NCI-H524 treated with DMSO at 0.1 percent for 48 hours (cell line): ENCODE measurements around the gene PHF19.

Source experiments
- DNase-seq: peaks from one replicate; lab custom pipeline; 2025; lab: John Stamatoyannopoulos, UW

PHF19 gene

GRCh38 chr9:120876842-120877240, at the start of gene PHF19:
Gene PHF19, minus strand, starts transcription at chr9:120877188. Its CDS starts 2,447 bp downstream, at chr9:120874741.
- no peak for DNase-seq

GRCh38 chr9:120926397-120926928, 49.5 kb upstream of the PHF19 start, which contains the start of gene TRAF1:
Gene TRAF1, minus strand, starts transcription at chr9:120926796. Its CDS starts 721 bp downstream, at chr9:120926075.
- no peak for DNase-seq

- DNase-seq, result no peak
These were observed 48.8 kb upstream of the PHF19 start for GRCh38 chr9:120925535-120926396.

- DNase-seq, result no peak
These were observed 47.9 kb upstream of the PHF19 start for GRCh38 chr9:120924698-120925534.

DNA sequence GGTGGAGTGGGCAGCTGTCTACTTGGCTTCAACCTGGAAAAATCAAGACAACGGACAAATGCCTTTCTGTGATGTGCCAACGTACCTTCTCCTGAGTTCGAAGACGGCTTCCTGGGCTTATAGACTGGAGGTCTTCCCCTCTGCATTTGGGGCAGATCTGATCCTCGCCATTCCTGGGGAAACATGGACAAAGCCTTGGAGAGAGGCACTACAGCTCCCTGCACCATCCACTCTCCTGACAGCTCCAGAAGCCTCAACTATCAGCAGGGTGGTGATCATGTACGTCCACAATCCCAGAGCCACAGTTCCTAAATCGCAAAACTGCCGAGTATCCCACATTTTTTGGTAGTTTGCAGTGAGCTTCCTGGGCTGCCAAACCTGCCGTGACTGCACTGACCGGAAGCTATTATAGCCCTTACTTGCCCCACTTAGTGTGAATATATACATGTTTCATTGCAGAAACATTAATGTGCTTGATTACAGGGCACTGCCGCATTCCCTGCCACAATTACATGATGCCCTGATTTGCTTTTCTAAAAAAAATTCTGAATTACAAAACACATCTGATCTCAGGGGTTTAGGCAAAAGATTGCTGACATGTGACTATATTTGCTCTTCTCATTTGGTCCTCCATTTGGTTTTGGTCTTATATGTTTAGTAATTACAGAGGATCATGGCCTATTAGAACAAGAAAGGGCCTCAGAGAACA, 46.8 kb upstream of the PHF19 start:
- no peak for DNase-seq

DNA sequence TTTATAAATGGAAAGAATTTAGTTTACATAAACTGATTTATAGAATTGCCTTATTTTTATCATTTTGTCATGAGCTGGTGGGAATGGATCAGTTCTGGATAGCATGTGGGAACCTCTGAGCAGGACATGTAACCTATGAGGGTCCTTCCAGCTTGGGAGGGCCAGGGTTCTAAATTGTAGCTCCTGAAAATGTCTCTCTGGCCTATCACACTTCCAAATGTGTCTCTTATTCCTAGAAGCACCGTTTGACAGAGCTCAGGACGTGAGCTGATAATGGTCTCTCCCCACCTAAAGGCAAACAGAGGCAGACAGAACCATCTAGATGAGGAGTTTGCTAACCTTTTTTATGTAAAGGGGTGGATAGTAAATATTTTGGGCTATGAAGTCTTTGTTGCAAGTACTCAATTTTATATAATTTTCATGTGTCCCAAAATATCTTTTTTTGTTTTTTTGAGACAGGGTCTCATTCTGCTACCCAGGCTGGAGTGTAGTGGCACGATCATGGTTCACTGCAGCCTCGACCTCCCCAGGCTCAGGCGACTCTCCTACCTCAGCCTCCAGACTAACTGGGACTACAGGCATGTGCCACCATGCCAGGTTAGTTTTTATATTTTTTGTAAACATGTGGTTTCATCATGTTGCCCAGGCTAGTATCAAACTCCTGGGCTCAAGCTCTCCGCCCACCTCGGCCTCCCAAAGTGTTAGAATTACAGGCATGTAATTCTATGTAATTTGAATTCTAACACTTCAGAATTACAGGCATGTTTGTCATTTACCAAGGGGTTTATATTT, 45.6 kb upstream of the PHF19 start:
- no peak for DNase-seq

DNA sequence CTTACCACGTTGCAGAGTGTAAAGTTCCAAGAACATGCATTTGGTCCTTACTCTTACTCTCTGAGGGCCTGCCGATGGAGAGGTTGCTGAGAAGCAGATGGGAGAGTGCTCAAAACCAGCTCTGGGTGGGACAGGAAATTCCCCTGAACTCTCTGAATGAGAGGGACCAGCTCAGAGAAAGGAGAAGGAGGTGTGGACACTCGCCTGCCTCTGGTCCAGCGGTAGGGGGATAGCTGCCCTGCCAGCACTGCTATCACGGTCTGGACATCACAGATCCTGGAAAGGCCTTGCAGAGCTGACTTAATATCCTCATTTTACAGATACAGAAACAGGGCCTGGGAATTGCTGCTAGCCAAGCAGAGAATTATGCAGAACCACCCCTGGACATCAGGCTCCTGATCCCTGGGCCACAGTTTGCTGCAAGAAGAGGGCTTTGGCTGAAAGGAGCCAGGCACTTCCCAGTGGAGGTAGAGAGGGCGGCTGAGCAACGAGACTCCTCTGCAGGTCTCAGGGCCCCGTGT, 44.7 kb upstream of the PHF19 start:
- no peak for DNase-seq

DNA sequence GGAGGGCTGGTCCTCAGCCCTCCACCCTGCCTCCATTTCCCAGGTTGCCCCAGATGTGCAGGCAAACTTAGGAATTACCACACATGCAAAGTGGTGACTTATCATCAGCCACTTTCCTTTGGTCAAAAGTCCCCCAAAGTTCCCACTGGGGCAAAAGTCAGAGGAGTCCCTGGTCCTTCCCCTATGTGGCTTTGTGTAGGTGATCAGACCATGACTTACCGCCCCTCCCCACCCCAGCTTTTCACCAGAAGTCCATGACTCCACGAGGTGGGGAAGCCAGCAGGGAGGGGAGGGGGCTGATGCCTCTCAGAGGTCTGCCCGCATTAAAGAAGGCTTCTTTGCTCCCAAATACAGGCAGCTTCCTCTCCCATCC, 43.8 kb upstream of the PHF19 start:
- DNase-seq, result no peak

DNA sequence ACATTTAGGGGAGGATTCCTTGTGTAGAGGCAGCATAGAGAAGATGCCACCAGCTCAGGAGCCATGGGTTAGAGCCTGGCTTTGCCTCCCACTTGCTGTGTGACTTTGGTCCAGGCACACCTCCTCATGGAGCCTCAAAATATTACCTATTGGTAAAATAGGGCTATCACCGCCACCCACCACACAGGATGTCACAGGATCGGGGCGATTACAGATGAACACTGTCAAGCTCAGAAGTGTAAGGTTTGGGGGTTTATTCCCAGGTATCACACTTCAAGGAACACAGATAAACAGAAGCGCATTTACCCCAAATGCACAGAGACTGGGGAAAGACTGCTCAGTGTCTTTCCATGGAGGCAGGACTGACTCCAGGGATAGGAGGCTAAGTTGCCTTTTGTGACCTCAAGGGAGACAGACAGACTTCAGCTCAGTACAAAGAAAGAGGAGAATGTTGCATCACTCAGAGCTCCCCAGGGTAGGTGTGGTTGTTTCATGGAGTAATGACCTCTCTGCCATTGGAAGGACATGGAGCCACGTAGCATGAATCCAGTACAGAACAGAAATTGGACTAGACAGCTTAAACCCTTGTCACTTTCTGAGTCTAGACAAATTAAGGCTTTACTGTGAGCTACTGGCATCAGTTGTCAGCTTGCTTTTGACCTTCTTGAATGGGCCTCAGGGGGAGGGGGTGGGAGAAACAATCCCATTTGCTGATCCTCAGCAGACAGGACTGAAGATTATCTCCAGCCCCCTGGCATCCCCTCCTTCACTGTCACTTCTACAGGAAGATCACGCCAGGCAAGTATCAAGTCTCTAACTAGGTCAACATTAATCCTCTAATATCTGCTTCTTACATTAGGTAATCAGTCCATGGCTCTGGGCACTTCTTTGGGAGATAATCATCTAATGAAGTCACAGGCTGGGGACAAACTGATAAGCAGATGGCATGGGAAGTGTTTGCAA, 43.1 kb upstream of the PHF19 start:
- peak; percentile 91 for DNase-seq

DNA sequence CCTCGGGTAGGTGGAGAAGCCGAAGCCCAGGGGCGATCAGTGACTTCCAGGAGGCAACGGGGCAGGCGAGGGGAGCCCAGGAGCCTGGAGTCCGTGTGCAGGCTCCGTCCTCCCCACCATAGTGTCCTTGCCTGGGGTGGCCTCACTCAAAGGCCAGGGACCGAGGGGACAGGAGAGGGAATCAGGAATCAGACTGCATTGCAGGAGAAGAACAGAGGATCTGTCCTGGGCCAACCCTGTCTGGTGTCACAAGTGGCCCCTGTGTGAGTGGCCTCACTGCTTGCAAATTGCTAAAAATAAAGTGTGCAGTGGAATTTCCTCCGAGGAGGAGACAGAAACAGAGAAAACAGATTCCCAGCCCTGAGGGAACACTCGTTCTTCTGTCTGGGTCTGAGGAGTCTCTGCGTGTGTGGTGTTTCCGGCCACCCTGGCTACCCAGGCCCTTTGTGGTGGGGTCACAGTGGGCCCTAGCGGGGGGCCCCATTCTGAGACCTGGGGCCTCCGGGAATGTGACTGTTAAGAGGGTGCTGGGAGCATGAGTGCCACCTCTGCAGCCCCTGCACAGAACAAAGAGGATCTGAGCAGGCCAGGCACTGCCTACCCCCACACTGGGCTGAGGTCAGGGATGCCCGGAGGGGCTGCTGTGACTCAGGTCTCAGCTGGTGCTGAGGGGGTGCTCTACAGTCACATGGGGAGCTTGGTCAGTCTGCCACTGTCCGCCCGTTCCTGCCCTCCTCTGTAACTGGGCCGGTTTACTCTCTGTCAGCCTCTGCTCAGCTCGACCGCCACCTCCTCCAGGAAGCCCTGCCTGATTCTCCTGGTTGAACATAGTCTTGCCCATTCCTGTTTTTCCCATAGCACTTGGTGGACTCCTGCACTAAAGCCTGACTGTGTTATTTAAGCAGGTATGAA, 42.2 kb upstream of the PHF19 start:
- no peak for DNase-seq

GRCh38 chr9:120917929-120918762, 41.2 kb upstream of the PHF19 start:
- no peak for DNase-seq

DNA sequence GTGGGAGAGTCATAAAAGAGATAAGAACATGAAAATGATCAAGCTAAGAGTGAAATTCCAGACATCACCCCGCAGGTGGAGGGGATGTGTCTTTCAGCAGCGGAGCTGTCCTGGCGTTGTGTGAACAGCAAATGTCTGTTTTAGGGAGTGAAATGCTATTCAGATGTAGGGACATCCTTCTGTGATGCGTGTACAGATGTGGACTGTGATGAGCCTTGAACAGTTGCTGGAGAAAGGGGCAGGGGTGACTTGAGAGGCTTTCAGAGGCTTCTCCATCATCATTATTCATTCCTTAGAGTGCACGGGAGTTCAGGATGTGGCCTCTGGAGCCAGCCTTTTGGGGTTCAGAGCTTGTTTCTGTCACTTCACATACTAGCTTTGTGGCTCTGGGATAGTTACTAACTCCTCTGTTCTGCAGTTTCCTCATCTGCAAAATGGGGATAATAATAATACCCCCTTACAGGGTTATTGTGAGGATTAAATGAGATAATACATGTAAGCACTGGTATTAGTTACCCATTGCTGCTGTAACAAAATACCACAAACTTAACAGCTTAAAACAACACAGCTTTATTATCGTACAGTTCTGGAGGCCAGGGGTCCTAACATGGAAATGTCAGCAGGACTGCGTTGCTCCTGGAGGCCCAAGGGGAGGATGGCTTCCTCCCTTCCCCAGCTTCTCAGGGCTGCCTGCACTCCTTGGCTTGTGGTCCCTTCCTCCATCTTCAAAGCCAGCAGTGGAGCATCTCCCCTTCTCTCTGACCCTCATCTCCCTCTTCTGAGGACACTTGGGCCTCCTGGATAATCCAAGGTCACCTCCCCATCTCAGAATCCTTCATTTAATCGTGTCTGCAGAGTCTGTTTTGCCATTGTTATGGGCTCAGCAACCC, 40.2 kb upstream of the PHF19 start:
- no peak for DNase-seq

- DNase-seq, result peak; percentile 26
These were observed 39.6 kb upstream of the PHF19 start for GRCh38 chr9:120916588-120916987.

GRCh38 chr9:120915854-120916470, 39.0 kb upstream of the PHF19 start:
- no peak for DNase-seq

DNA sequence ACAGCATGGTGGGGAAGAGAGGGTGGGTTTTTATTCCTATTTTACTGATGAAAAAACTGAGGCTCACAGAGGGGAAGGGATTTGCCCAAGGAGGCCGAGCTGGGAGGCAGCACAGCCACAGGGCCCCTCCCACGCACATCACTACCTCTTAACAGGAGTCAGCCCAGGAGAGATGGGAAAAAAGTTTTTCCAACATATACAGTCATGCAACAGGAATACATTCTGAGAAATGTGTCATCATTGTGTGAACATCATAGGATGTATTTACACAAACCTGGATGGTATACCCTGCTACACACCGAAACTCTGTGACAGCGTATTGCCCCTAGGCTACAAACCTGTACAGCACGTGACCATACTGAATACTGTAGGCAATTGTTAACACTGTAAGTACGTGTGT, 38.0 kb upstream of the PHF19 start:
- no peak for DNase-seq

DNA sequence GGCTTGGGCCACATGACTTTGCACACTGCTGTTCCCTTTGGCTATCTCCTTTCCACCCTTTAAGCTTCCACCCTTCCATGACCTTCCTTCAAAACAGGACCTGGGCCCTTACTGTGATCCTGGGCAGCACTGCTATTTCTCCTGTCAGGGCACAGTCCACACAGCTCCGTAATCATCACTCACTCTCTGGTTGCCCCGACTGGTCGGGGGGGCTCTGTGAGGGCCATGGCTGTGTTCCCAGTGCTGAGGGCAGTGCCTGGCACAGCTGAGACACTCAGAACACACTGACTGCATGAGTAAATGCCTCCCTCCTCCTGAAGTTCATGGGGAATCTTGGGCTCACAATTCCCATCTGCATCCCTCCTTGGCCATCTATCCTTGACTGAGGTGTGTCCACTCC, 37.4 kb upstream of the PHF19 start:
- DNase-seq, result no peak
